WERI-Rb-1 (cell line): ENCODE measurements around the gene GALNT18.

Source experiments
- DNase-seq: peaks from one replicate; pipeline ENCODE4 v3.0.0-alpha.2; 2020
- H3K27ac ChIP-seq: fragments of 250-450 bp; sonication (Bioruptor Pico); 2 replicates; pipeline ENCODE4 v1.5.1; 2020; ENCODE audit warnings: mild to moderate bottlenecking, moderate library complexity
- H3K27me3 ChIP-seq: fragments of 250-450 bp; sonication (Bioruptor Pico); 2 replicates; pipeline ENCODE4 v1.5.1; 2021; ENCODE audit warnings: mild to moderate bottlenecking, low read depth, moderate library complexity; ENCODE audit not compliant: insufficient read depth, severe bottlenecking
- H3K36me3 ChIP-seq: fragments of 250-450 bp; sonication (Bioruptor Pico); 2 replicates; pipeline ENCODE4 v1.5.1; 2020; ENCODE audit warnings: mild to moderate bottlenecking, moderate library complexity
- H3K4me3 ChIP-seq: 2 replicates; pipeline ENCODE4 v1.5.1; 2011; ENCODE audit warnings: low read depth, mild to moderate bottlenecking, control low read depth, low read length
- H3K9me3 ChIP-seq: fragments of 250-450 bp; sonication (Bioruptor Pico); 2 replicates; pipeline ENCODE4 v1.5.1; 2021; ENCODE audit warnings: mild to moderate bottlenecking, moderate library complexity; ENCODE audit not compliant: severe bottlenecking
- TF ChIP-seq, protein P1 (sequence below): IDR thresholded peaks from 2 replicates; pipeline ENCODE4 v1.5.1; 2011; ENCODE audit warnings: low read depth, mild to moderate bottlenecking, control low read depth, inconsistent platforms, low read length

GALNT18 gene

DNA sequence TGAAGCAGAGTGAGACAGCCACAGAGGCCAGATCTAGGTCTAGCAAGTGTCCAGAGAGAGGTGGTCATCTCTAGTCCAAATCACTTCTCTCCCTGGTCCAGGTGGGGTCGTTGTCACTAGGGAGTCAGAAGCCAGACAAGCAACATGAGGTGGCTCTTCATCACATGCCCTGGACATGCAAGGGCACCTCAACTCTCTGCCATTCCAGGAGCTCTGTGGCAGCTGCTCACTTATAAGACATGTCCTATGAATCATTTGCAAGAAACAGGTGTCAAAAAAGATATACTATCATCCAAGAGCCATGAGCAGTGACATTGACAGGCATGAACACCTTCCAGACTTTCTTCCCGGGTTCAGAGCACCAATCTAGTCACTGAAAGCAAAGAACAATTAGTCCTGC lies 130.8 kb downstream of the GALNT18 start:
- H3K27ac ChIP-seq = no peak overlapping the region
- H3K4me3 ChIP-seq = no peak overlapping the region
- no peaks in the 10 kb centered on the region for H3K27me3 ChIP-seq
- TF ChIP-seq, protein P1, sequence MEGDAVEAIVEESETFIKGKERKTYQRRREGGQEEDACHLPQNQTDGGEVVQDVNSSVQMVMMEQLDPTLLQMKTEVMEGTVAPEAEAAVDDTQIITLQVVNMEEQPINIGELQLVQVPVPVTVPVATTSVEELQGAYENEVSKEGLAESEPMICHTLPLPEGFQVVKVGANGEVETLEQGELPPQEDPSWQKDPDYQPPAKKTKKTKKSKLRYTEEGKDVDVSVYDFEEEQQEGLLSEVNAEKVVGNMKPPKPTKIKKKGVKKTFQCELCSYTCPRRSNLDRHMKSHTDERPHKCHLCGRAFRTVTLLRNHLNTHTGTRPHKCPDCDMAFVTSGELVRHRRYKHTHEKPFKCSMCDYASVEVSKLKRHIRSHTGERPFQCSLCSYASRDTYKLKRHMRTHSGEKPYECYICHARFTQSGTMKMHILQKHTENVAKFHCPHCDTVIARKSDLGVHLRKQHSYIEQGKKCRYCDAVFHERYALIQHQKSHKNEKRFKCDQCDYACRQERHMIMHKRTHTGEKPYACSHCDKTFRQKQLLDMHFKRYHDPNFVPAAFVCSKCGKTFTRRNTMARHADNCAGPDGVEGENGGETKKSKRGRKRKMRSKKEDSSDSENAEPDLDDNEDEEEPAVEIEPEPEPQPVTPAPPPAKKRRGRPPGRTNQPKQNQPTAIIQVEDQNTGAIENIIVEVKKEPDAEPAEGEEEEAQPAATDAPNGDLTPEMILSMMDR = no peak
- H3K36me3 ChIP-seq = no peaks in the 10 kb centered on the region
- no peaks in the 10 kb centered on the region for H3K9me3 ChIP-seq
- DNase-seq = no peak

DNA sequence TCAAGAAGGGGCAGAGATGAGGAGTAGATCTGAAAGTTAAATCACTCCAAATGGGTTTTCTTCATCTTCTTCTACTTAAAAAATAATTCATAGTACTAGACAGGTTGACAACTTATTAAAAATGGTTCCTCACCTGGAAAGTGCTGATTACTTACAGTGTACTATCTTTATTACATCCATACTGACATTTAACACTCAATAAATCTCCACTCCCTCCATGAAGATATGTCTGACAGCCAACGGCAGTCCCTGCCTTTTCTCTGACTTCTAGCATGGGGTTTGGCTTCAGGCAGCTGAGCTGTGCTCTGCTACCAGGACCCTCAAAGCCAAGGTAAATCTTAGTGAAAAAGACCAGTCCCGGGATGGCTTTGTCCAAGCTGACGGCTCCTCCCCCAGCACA lies 135.4 kb downstream of the GALNT18 start:
- Histone ChIP-seq H3K27ac (no peak overlapping the region), H3K4me3 (no peak overlapping the region), H3K36me3 (no peaks in the 10 kb centered on the region), H3K9me3 (no peaks in the 10 kb centered on the region), H3K27me3 (no peaks in the 10 kb centered on the region)
- TF ChIP-seq, protein P1 = no peak
- DNase-seq = no peak

DNA sequence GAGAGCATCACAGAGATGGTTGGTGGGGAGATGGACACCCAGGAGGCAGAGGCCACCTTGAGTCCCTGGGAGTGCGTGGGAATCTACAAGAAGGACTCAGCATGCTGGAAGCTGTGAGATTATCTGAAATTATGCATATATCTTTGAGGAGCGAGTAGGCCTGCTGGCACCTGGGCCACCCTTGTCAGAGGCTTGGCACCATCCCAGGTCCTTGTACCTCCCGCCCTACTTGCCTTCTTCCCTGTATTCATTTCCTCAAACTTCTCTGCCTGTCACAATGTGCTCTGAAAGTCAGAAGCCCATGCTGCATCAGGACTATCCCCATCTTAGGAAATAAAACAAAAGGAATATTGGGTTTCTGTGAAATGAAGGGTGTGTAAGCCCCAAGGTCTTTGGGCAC lies 135.8 kb downstream of the GALNT18 start:
- no peak overlapping the region for H3K27ac ChIP-seq
- DNase-seq = no peak
- H3K27me3 ChIP-seq = no peaks in the 10 kb centered on the region
- no peaks in the 10 kb centered on the region for H3K9me3 ChIP-seq
- no peak overlapping the region for H3K4me3 ChIP-seq
- TF ChIP-seq, protein P1 = no peak
- no peaks in the 10 kb centered on the region for H3K36me3 ChIP-seq

DNA sequence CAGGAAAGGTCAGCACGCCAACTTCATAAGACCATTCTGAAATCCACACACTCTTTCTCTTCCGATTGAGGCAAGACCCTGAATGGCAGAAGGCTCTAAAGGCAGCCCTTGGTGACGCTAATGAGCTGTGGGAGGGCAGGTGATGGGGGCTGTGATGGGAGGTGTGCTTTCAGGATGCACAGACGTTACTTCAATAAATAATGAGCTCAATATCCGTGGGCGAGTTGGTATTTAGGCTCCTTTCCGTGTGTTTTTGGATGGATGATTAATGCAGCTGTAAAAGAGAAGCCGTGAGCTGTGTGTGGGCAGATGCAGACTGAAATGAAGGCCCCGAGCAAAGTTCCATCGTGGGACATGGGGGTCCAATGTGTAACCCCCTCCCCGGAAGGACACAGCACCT lies 138.2 kb downstream of the GALNT18 start:
- Histone ChIP-seq H3K36me3 (no peaks in the 10 kb centered on the region), H3K27ac (no peak overlapping the region), H3K27me3 (no peaks in the 10 kb centered on the region), H3K9me3 (no peaks in the 10 kb centered on the region), H3K4me3 (no peak overlapping the region)
- TF ChIP-seq, protein P1 = no peak
- DNase-seq = no peak

DNA sequence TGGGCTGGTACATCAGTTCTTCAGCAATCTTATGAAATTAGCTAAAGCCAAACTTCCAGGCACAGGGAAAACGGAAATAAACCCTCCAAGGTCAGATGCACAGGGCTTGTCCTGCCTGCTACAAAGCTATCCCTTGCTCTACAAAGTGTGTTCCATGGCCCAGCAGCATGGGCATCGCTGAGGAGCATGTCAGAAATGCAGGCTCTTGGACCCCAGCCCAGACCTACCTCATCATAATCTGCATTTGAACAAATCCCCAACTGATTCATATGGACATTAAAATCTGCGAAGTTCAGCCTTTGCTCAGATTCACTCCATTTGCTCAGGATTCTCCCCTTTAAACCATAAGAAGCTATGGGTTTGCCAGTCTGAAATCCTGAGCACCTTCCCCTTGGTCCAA lies 139.1 kb downstream of the GALNT18 start:
- Histone ChIP-seq H3K27ac (no peak overlapping the region), H3K27me3 (no peaks in the 10 kb centered on the region)
- TF ChIP-seq, protein P1 = no peak

DNA sequence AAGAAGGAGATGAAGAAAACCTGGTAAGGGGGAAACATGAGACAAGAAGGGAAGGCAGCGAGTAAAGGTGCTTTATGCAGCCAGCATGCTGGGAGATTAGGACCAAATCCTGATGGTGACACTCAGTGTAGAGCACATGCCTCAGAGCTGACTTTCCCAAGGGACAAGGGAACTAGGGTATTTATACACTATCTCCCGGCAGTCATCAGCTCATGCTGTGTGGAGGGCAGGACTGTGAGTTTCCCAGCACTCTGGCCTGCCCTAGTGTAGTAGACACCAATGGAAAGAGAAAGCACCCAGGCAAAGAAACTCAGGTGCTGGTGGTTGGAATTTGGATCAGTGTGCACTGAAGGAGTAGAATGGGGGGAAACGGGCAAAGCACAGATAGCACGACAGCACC lies 140.4 kb downstream of the GALNT18 start:
- H3K36me3 ChIP-seq = no peaks in the 10 kb centered on the region
- TF ChIP-seq, protein P1 = no peak
- peak; percentile 17 for DNase-seq
- no peak overlapping the region for H3K4me3 ChIP-seq
- H3K27ac ChIP-seq = no peak overlapping the region
- H3K9me3 ChIP-seq = no peaks in the 10 kb centered on the region
- H3K27me3 ChIP-seq = no peaks in the 10 kb centered on the region

More for the DNA sequence above, 139.1 kb downstream of the GALNT18 start:
- Histone ChIP-seq H3K36me3 (no peaks in the 10 kb centered on the region), H3K4me3 (no peak overlapping the region), H3K9me3 (no peaks in the 10 kb centered on the region)
- no peak for DNase-seq
